ENCODE data around the gene XYLT1. TPM values are rescaled to one million over a fixed set of nuclear protein-coding genes. Genes with fewer than 3 reads are reported as not detected.
"Not testable (repeated sequence)": the region's sequence is repeated elsewhere in the genome, so short reads cannot be mapped to it uniquely, and the experiment has no call there.

XYLT1 gene
- total and polyA plus RNA-seq, 2 of the 13 experiments (the other 11 are each of a cell fraction or from before 2014, with no cell fraction given), result not detected

GRCh38 chr16:17482341-17482740 lies 11.6 kb upstream of the XYLT1 start:
- H3K4me3 ChIP-seq (replicated peaks in 1 of 3; ENCODE audit: insufficient read depth in 1 of 3, low read depth in 2 of 3, low read length in 3 of 3); H3K27ac ChIP-seq (ENCODE audit: extremely low read length, insufficient read depth, low read length); POLR2A ChIA-PET; BruUV-seq (replicated peaks); H3K4me1 ChIP-seq (ENCODE audit: insufficient read depth, low read length); intact Hi-C loops (cut with micrococcal nuclease; ENCODE audit: unreplicated experiment); H3K9ac ChIP-seq (ENCODE audit: insufficient read depth, low read depth, low read length); FAIRE-seq; H3K9me3 ChIP-seq (ENCODE audit: low read length); H3K79me2 ChIP-seq (ENCODE audit: insufficient read depth, low read length); CTCF ChIA-PET (ENCODE audit: low intra/inter-chr PET ratio, low total read pairs); H2AFZ ChIP-seq (ENCODE audit: low read length); H3K36me3 ChIP-seq (replicated peaks in 1 of 2; ENCODE audit: control insufficient read depth in 1 of 2, insufficient read depth in 2 of 2, low read length in 2 of 2); in situ Hi-C loops (cut with HindIII; ENCODE audit: extremely low pct_ligation_motif_present, low pct_unique_long_range_greater_than_20kb); ATAC-seq; H4K20me1 ChIP-seq (ENCODE audit: insufficient read depth, low read length); DNase-seq (ENCODE audit: low spot score); H3K27me3 ChIP-seq (ENCODE audit: control insufficient read depth in 1 of 2, insufficient read depth in 2 of 2, low read length in 2 of 2); H3K4me2 ChIP-seq (ENCODE audit: low read depth, low read length): not testable (repeated sequence)
- WGBS (ENCODE audit: low lambda C conversion rate), result 57% methylated on average over 4 of the region's 4 CpGs

GRCh38 chr16:17481736-17482135 lies 11.0 kb upstream of the XYLT1 start:
- Histone ChIP-seq H3K27me3 (ENCODE audit: control insufficient read depth in 1 of 2, insufficient read depth in 2 of 2, low read length in 2 of 2) (peaks cover 0 to 8% of the 10 kb centered on the region in 2 experiments; a peak in 2 of 5 replicates), H3K9ac (ENCODE audit: insufficient read depth, low read depth, low read length) (no peak overlapping the region), H3K4me1 (ENCODE audit: insufficient read depth, low read length) (no peaks in the 10 kb centered on the region), H3K4me3 (replicated peaks in 1 of 3; ENCODE audit: insufficient read depth in 1 of 3, low read depth in 2 of 3, low read length in 3 of 3) (no peak overlapping the region), H3K27ac (ENCODE audit: extremely low read length, insufficient read depth, low read length) (no peak overlapping the region), H3K36me3 (replicated peaks in 1 of 2; ENCODE audit: control insufficient read depth in 1 of 2, insufficient read depth in 2 of 2, low read length in 2 of 2) (no peaks in the 10 kb centered on the region), H3K4me2 (ENCODE audit: low read depth, low read length) (no peak overlapping the region), H3K9me3 (ENCODE audit: low read length) (no peaks in the 10 kb centered on the region), H3K79me2 (ENCODE audit: insufficient read depth, low read length) (no peaks in the 10 kb centered on the region), H4K20me1 (ENCODE audit: insufficient read depth, low read length) (no peaks in the 10 kb centered on the region), H2AFZ (ENCODE audit: low read length) (no peak overlapping the region)
- DNase-seq (ENCODE audit: low spot score) (no peak), ATAC-seq (no peak), FAIRE-seq (no peak)
- ChIA-PET POLR2A (no interaction called here), CTCF (ENCODE audit: low intra/inter-chr PET ratio, low total read pairs) (no interaction called here)
- no TSS peak for BruUV-seq (replicated peaks)
- WGBS (ENCODE audit: low lambda C conversion rate), result 3% methylated on average over 2 of the region's 2 CpGs
- in situ Hi-C loops (cut with HindIII; ENCODE audit: extremely low pct_ligation_motif_present, low pct_unique_long_range_greater_than_20kb) (no loop called here), intact Hi-C loops (cut with micrococcal nuclease; ENCODE audit: unreplicated experiment) (no loop called here)
- no peak for TF ChIP-seq ZNF839 (CRISPR knock-in tag; IDR thresholded peaks at IDR 0.05; ENCODE audit: borderline replicate concordance)

GRCh38 chr16:17477260-17477545 lies 6.4 kb upstream of the XYLT1 start:
- peaks cover 0 to 36% of the 10 kb centered on the region in 2 experiments; a peak in 2 of 5 replicates for H3K27me3 ChIP-seq (ENCODE audit: control insufficient read depth in 1 of 2, insufficient read depth in 2 of 2, low read length in 2 of 2)
- H2AFZ ChIP-seq (ENCODE audit: low read length); BruUV-seq (replicated peaks); H3K9me3 ChIP-seq (ENCODE audit: low read length); POLR2A ChIA-PET; DNase-seq (ENCODE audit: low spot score); intact Hi-C loops (cut with micrococcal nuclease; ENCODE audit: unreplicated experiment); ATAC-seq; H3K9ac ChIP-seq (ENCODE audit: insufficient read depth, low read depth, low read length); FAIRE-seq; in situ Hi-C loops (cut with HindIII; ENCODE audit: extremely low pct_ligation_motif_present, low pct_unique_long_range_greater_than_20kb); H3K79me2 ChIP-seq (ENCODE audit: insufficient read depth, low read length); H3K4me2 ChIP-seq (ENCODE audit: low read depth, low read length); H4K20me1 ChIP-seq (ENCODE audit: insufficient read depth, low read length); H3K27ac ChIP-seq (ENCODE audit: extremely low read length, insufficient read depth, low read length); H3K4me1 ChIP-seq (ENCODE audit: insufficient read depth, low read length); H3K4me3 ChIP-seq (replicated peaks in 1 of 3; ENCODE audit: insufficient read depth in 1 of 3, low read depth in 2 of 3, low read length in 3 of 3); H3K36me3 ChIP-seq (replicated peaks in 1 of 2; ENCODE audit: control insufficient read depth in 1 of 2, insufficient read depth in 2 of 2, low read length in 2 of 2): not testable (repeated sequence)
- WGBS (ENCODE audit: low lambda C conversion rate), result 23% methylated on average over 5 of the region's 6 CpGs
- CTCF ChIA-PET (ENCODE audit: low intra/inter-chr PET ratio, low total read pairs), result interaction anchor here (1.1 kb wide), 1 partner anchor 101 kb away, joined by 3 read pairs; no protein-coding TSS in a partner anchor

Data from HepG2 (cell line).